NB4 (cell line): ENCODE measurements around the gene PRKAG1.

ENCODE experiments used
- CTCF ChIP-seq: IDR thresholded peaks from one replicate; pipeline ENCODE4 v1.5.1; 2012; ENCODE audit warnings: low read depth, low read length
- MAX ChIP-seq: IDR thresholded peaks from 2 replicates; pipeline ENCODE4 v1.6.1; 2011; ENCODE audit warnings: low read depth, low read length
- MYC ChIP-seq: IDR thresholded peaks from 2 replicates; pipeline ENCODE4 v1.6.1; 2011; ENCODE audit warnings: low read depth, low read length
- POLR2A ChIP-seq: IDR thresholded peaks from 2 replicates; pipeline ENCODE4 v1.6.1; 2011; ENCODE audit warnings: mild to moderate bottlenecking; ENCODE audit not compliant: insufficient read length; ENCODE audit errors: extremely low read depth

GRCh38 chr12:49046129-49046895, 27.7 kb upstream of the PRKAG1 start:
- TF ChIP-seq CTCF (no peak), POLR2A (no peak), MAX (no peak), MYC (no peak)
